ENCODE measurements around the gene MAGED1.

DNA sequence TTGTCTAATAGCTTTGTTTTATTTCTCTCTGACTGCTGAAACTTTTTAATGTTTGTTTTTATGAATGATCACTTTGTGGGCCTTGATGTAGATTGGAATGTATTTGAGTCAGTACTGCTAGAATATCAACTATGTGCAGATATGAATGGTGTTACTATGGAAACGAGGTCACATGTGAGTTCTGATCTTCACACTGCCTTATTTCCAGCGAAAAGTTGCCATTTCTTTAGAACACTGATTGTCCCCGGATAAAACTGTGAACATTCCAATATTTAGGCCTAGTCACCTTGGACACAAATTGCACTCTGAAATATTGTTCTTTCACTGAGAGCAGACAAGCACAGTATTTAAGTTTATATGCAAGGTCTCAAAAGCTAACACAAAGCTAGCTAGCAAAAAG lies 27.2 kb upstream of the MAGED1 start:
- TF ChIP-seq, protein P1, sequence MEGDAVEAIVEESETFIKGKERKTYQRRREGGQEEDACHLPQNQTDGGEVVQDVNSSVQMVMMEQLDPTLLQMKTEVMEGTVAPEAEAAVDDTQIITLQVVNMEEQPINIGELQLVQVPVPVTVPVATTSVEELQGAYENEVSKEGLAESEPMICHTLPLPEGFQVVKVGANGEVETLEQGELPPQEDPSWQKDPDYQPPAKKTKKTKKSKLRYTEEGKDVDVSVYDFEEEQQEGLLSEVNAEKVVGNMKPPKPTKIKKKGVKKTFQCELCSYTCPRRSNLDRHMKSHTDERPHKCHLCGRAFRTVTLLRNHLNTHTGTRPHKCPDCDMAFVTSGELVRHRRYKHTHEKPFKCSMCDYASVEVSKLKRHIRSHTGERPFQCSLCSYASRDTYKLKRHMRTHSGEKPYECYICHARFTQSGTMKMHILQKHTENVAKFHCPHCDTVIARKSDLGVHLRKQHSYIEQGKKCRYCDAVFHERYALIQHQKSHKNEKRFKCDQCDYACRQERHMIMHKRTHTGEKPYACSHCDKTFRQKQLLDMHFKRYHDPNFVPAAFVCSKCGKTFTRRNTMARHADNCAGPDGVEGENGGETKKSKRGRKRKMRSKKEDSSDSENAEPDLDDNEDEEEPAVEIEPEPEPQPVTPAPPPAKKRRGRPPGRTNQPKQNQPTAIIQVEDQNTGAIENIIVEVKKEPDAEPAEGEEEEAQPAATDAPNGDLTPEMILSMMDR (IDR thresholded peaks at IDR 0.05): no peak
- no peak for TF ChIP-seq POLR2A (IDR thresholded peaks at IDR 0.05)

All from gastroesophageal sphincter (tissue), 3 donors.